Type B pancreatic cell (in vitro differentiated cells): ENCODE measurements around the gene SLC3A2. TPM values are rescaled to one million over a fixed set of nuclear protein-coding genes. Genes with fewer than 3 reads are reported as not detected.
A peak's percentile ranks its signal among the peaks of the same experiment; 100 is the strongest.

Experiments used
- DNase-seq: peaks from one replicate; pipeline ENCODE4 v3.0.0; 2021; ENCODE audit warnings: mixed read lengths; ENCODE audit not compliant: unreplicated experiment; ENCODE audit errors: extremely low spot score
- H3K27ac Mint-ChIP-seq: 2 replicates; pipeline ENCODE4 v1.8.0; 2021; ENCODE audit warnings: mild to moderate bottlenecking, mixed read lengths
- H3K27me3 Mint-ChIP-seq: 2 replicates; pipeline ENCODE4 v1.8.0; 2021; ENCODE audit warnings: mixed read lengths
- H3K36me3 Mint-ChIP-seq: 2 replicates; pipeline ENCODE4 v1.8.0; 2021; ENCODE audit warnings: mixed read lengths
- H3K4me1 Mint-ChIP-seq: one replicate; pipeline ENCODE4 v1.8.0; 2021; ENCODE audit warnings: mixed read lengths; ENCODE audit not compliant: unreplicated experiment
- H3K4me3 Mint-ChIP-seq: 2 replicates; pipeline ENCODE4 v1.8.0; 2021; ENCODE audit warnings: mild to moderate bottlenecking, mixed read lengths
- H3K9me3 Mint-ChIP-seq: 2 replicates; pipeline ENCODE4 v1.8.0; 2021; ENCODE audit warnings: mixed read lengths
- CTCF ChIP-seq: fragments of 200-600 bp; sonication (generic); conservative IDR thresholded peaks from 2 replicates; pipeline ENCODE4 v1.5.0; 2021; ENCODE audit warnings: antibody characterized with exemption, mild to moderate bottlenecking
- total RNA-seq: library from RNA; stranded (reverse); gene quantifications from 2 replicates; pipeline ENCODE4 v1.2.1, GENCODE V29; 2021; ENCODE audit warnings: low replicate concordance

SLC3A2 gene
- total RNA-seq, 1 donor from 2014 or later = 190 TPM

GRCh38 chr11:62923601-62924411 lies 43.1 kb downstream of the SLC3A2 start:
- peak overlapping the region; percentile 81 for H3K4me3 Mint-ChIP-seq
- H3K9me3 Mint-ChIP-seq = no peaks in the 10 kb centered on the region
- no peak for DNase-seq
- peaks cover 44% of the 10 kb centered on the region for H3K4me1 Mint-ChIP-seq
- no peak for TF ChIP-seq CTCF
- peak overlapping the region; percentile 82 for H3K27ac Mint-ChIP-seq
- peaks cover 65% of the 10 kb centered on the region for H3K27me3 Mint-ChIP-seq
- no peaks in the 10 kb centered on the region for H3K36me3 Mint-ChIP-seq

GRCh38 chr11:62925308-62925707 lies 44.6 kb downstream of the SLC3A2 start:
- TF ChIP-seq CTCF = no peak
- H3K4me1 Mint-ChIP-seq = peaks cover 48% of the 10 kb centered on the region
- H3K27me3 Mint-ChIP-seq = peaks cover 66% of the 10 kb centered on the region
- H3K27ac Mint-ChIP-seq = peak overlapping the region; percentile 82
- H3K9me3 Mint-ChIP-seq = no peaks in the 10 kb centered on the region
- H3K36me3 Mint-ChIP-seq = no peaks in the 10 kb centered on the region
- no peak for DNase-seq
- H3K4me3 Mint-ChIP-seq = peak overlapping the region; percentile 70

GRCh38 chr11:62925745-62926679 lies 45.3 kb downstream of the SLC3A2 start:
- peaks cover 66% of the 10 kb centered on the region for H3K27me3 Mint-ChIP-seq
- no peaks in the 10 kb centered on the region for H3K9me3 Mint-ChIP-seq
- H3K36me3 Mint-ChIP-seq = no peaks in the 10 kb centered on the region
- H3K4me3 Mint-ChIP-seq = peak overlapping the region; percentile 70
- peaks cover 48% of the 10 kb centered on the region for H3K4me1 Mint-ChIP-seq
- TF ChIP-seq CTCF = no peak
- H3K27ac Mint-ChIP-seq = peak overlapping the region; percentile 82
- no peak for DNase-seq

- Mint-ChIP-seq H3K27ac (no peak overlapping the region), H3K27me3 (peaks cover 64% of the 10 kb centered on the region), H3K9me3 (no peaks in the 10 kb centered on the region), H3K4me1 (peaks cover 44% of the 10 kb centered on the region), H3K4me3 (peak overlapping the region; percentile 70), H3K36me3 (no peaks in the 10 kb centered on the region)
- DNase-seq = no peak
- TF ChIP-seq CTCF = no peak
Observed at GRCh38 chr11:62926680-62927455, 46.2 kb downstream of the SLC3A2 start.

GRCh38 chr11:62928011-62928410 lies 47.3 kb downstream of the SLC3A2 start:
- Mint-ChIP-seq H3K4me3 (peak overlapping the region; percentile 68), H3K27ac (no peak overlapping the region), H3K9me3 (no peaks in the 10 kb centered on the region), H3K4me1 (peaks cover 41% of the 10 kb centered on the region), H3K36me3 (no peaks in the 10 kb centered on the region), H3K27me3 (peaks cover 56% of the 10 kb centered on the region)
- TF ChIP-seq CTCF = no peak
- DNase-seq = no peak
